Gastroesophageal sphincter (tissue), 3 donors: ENCODE measurements around the gene TOR1AIP1.

Experiments used
- EP300 ChIP-seq: sonication (generic); formaldehyde crosslinking; IDR thresholded peaks from one replicate; pipeline ENCODE4 v1.6.1; 2017; ENCODE audit warnings: antibody characterized with exemption, mild to moderate bottlenecking
- POLR2A ChIP-seq, 2 donors: fragments of 450-650 bp; IDR thresholded peaks; one replicate each; pipeline ENCODE4 v1.6.1; 2017; ENCODE audit warnings: antibody characterized with exemption in 2 of 2, mild to moderate bottlenecking in 2 of 2, moderate library complexity in 1 of 2
- POLR2AphosphoS5 ChIP-seq: sonication (generic); formaldehyde crosslinking; IDR thresholded peaks from one replicate; pipeline ENCODE4 v1.6.1; 2017; ENCODE audit warnings: antibody characterized with exemption
- TF ChIP-seq, protein P1 (sequence below), 4 experiments: fragments of 200-600 bp in 2 of 4; fragments of 450-650 bp in 2 of 4; sonication (generic) in 1 of 4; IDR thresholded peaks; one replicate each; pipeline ENCODE4 v1.5.1; 2017 to 2019; ENCODE audit warnings: antibody characterized with exemption in 4 of 4, mild to moderate bottlenecking in 2 of 4, moderate library complexity in 2 of 4

DNA sequence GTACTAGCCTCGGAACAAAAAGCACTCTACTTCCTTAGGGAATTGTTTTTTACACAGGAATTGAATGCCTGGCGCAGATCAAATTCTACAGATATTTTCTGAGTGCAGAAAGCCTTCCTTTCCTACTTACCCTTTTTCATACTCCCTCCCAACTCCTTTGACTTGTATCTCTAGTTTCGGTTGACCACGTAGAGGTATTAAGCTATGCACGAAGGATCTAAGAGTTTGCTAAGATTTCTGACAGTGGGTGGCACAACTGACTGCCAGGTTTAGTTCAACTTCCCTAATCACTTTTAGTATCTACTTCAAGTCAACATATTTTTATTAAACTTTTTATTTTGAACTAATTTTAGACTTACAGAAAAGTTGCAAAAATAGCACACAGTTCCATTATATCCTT is 9.5 kb upstream of the TOR1AIP1 start:
- TF ChIP-seq POLR2AphosphoS5: no peak
- TF ChIP-seq, protein P1, sequence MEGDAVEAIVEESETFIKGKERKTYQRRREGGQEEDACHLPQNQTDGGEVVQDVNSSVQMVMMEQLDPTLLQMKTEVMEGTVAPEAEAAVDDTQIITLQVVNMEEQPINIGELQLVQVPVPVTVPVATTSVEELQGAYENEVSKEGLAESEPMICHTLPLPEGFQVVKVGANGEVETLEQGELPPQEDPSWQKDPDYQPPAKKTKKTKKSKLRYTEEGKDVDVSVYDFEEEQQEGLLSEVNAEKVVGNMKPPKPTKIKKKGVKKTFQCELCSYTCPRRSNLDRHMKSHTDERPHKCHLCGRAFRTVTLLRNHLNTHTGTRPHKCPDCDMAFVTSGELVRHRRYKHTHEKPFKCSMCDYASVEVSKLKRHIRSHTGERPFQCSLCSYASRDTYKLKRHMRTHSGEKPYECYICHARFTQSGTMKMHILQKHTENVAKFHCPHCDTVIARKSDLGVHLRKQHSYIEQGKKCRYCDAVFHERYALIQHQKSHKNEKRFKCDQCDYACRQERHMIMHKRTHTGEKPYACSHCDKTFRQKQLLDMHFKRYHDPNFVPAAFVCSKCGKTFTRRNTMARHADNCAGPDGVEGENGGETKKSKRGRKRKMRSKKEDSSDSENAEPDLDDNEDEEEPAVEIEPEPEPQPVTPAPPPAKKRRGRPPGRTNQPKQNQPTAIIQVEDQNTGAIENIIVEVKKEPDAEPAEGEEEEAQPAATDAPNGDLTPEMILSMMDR (IDR thresholded peaks at IDR 0.05): no peak
- TF ChIP-seq POLR2A (IDR thresholded peaks at IDR 0.05): no peak
- TF ChIP-seq EP300: no peak
